B cell (primary cell): Measurements from ENCODE around the gene TFAP2B. TPM values are rescaled to one million over a fixed set of nuclear protein-coding genes. Genes with fewer than 3 reads are reported as not detected.

Experiments used
- ATAC-seq: fragments of 200-7000 bp; cut with Tn5 transposase; one replicate; pipeline ENCODE4 v1.10.0; 2021; ENCODE audit warnings: low read depth, mild to moderate bottlenecking, moderate number of reproducible peaks, moderate library complexity
- CTCF ChIA-PET: fragments of 350-600 bp; sonication (Branson Sonifier 250); formaldehyde crosslinking; loops from one replicate; lab custom pipeline; 2021; ENCODE audit warnings: antibody characterized with exemption, inconsistent platforms; lab: Charles Lee
- POLR2A ChIA-PET: fragments of 350-600 bp; sonication (Branson Sonifier 250); formaldehyde crosslinking; loops from one replicate; lab custom pipeline; 2021; ENCODE audit warnings: antibody characterized with exemption; lab: Charles Lee
- DNase-seq: peaks from one replicate; pipeline ENCODE4 v3.0.0; 2013
- H2AFZ ChIP-seq: 2 replicates; pipeline ENCODE4 v1.6.1; 2012; ENCODE audit warnings: mild to moderate bottlenecking, low read depth, low read length; ENCODE audit not compliant: insufficient read depth, poor library complexity, severe bottlenecking
- H3K27ac ChIP-seq, 2 donors: 1 replicate in 1 of 2; 2 replicates in 1 of 2; pipeline ENCODE4 v1.5.1; 2012 to 2013; ENCODE audit warnings: low read length in 2 of 2, mild to moderate bottlenecking in 2 of 2, moderate library complexity in 1 of 2
- H3K27me3 ChIP-seq, 4 experiments: fragments of 200-600 bp in 1 of 4; sonication (generic) in 1 of 4; replicated peaks in 1 of 4; 1 replicate in 2 of 4; 2 replicates in 2 of 4; pipeline versions ENCODE4 v1.6.1 to v1.7.0; 2013 to 2016; ENCODE audit warnings: low read length in 3 of 4, mild to moderate bottlenecking in 2 of 4, mixed read lengths in 1 of 4, moderate library complexity in 1 of 4; ENCODE audit not compliant: insufficient read depth in 4 of 4, control insufficient read depth in 3 of 4; ENCODE audit errors: control extremely low read depth in 1 of 4
- H3K36me3 ChIP-seq, 2 experiments: replicated peaks in 1 of 2; 1 replicate in 1 of 2; 2 replicates in 1 of 2; pipeline versions ENCODE4 v1.6.1 to v1.7.1; 2013; ENCODE audit warnings: low read length in 1 of 2; ENCODE audit not compliant: insufficient read depth in 2 of 2, control insufficient read depth in 1 of 2; ENCODE audit errors: control extremely low read depth in 1 of 2, extremely low read depth in 1 of 2
- H3K4me1 ChIP-seq, 2 donors: fragments of 200-600 bp in 1 of 2; sonication (generic) in 1 of 2; 1 replicate in 1 of 2; 2 replicates in 1 of 2; pipeline versions ENCODE4 v1.5.1 to v1.6.1; 2013 to 2017; ENCODE audit warnings: low read length in 2 of 2; ENCODE audit not compliant: control insufficient read depth in 2 of 2, insufficient read depth in 2 of 2
- H3K4me2 ChIP-seq: replicated peaks from 2 replicates; pipeline ENCODE3; 2012; ENCODE audit warnings: mild to moderate bottlenecking, low read depth, low read length; ENCODE audit not compliant: poor library complexity, severe bottlenecking
- H3K4me3 ChIP-seq, 5 experiments: fragments of 200-600 bp in 1 of 5; sonication (generic) in 1 of 5; 1 replicate in 3 of 5; 2 replicates in 2 of 5; pipeline versions ENCODE4 v1.5.1 to v1.7.0; 2011 to 2016; ENCODE audit warnings: low read length in 4 of 5, mild to moderate bottlenecking in 4 of 5, low read depth in 2 of 5, control low read depth in 1 of 5, moderate library complexity in 1 of 5; ENCODE audit not compliant: insufficient read depth in 1 of 5; ENCODE audit errors: control extremely low read depth in 1 of 5, extremely low read depth in 1 of 5
- H3K79me2 ChIP-seq: fragments of 200-600 bp; sonication (generic); one replicate; pipeline ENCODE4 v1.6.0; 2016; ENCODE audit warnings: low read length; ENCODE audit not compliant: control insufficient read depth, insufficient read depth
- H3K9ac ChIP-seq: fragments of 200-600 bp; sonication (generic); 2 replicates; pipeline ENCODE4 v1.6.1; 2017; ENCODE audit warnings: mild to moderate bottlenecking, low read length, moderate library complexity
- H3K9me3 ChIP-seq, 3 donors: one replicate each; pipeline versions ENCODE4 v1.6.1 to v1.7.1; 2013; ENCODE audit warnings: low read length in 2 of 3; ENCODE audit not compliant: control insufficient read depth in 2 of 3, insufficient read depth in 1 of 3; ENCODE audit errors: control extremely low read depth in 1 of 3
- H4K20me1 ChIP-seq: 2 replicates; pipeline ENCODE4 v1.6.0; 2012; ENCODE audit warnings: mild to moderate bottlenecking, low read length; ENCODE audit not compliant: insufficient read depth, control insufficient read depth, poor library complexity, severe bottlenecking
- H3K27ac Mint-ChIP-seq: one replicate; pipeline ENCODE4 v1.8.0; 2021; ENCODE audit warnings: mixed read lengths
- H3K27me3 Mint-ChIP-seq: one replicate; pipeline ENCODE4 v1.8.0; 2021; ENCODE audit warnings: mixed read lengths
- H3K4me1 Mint-ChIP-seq: one replicate; pipeline ENCODE4 v1.8.0; 2021; ENCODE audit warnings: mixed read lengths
- H3K4me3 Mint-ChIP-seq: one replicate; pipeline ENCODE4 v1.8.0; 2021; ENCODE audit warnings: mixed read lengths
- H3K9me3 Mint-ChIP-seq: one replicate; pipeline ENCODE4 v1.8.0; 2022; ENCODE audit warnings: mixed read lengths; ENCODE audit not compliant: insufficient read depth
- EZH2 ChIP-seq: IDR thresholded peaks from 2 replicates; pipeline ENCODE4 v1.6.1; 2012; ENCODE audit warnings: borderline replicate concordance, low read depth, mild to moderate bottlenecking, moderate library complexity, low read length; ENCODE audit not compliant: insufficient read depth, poor library complexity, severe bottlenecking
- WGBS: methylation state at CpG from one replicate; pipeline ENCODE4 v1.1.5; 2013; ENCODE audit warnings: missing lambda C conversion rate; ENCODE audit not compliant: insufficient coverage; 5-methylcytosine and 5-hydroxymethylcytosine counted together
- intact Hi-C: fragments of 100-400 bp; cut with micrococcal nuclease; formaldehyde crosslinking; loops from one replicate; pipeline ENCODE4 v1.10.0; 2022
- polyA plus RNA-seq: library from polyadenylated mRNA; depleted of rRNA; stranded (reverse); fragments of >200 nt; gene quantifications from 2 replicates; pipeline ENCODE4 v1.2.3, GENCODE V29; 2012
- total RNA-seq, 2 donors: library from RNA; stranded (reverse); fragments of 120-200 nt in 1 of 2; gene quantifications; 1 replicate in 1 of 2; 2 replicates in 1 of 2; pipeline versions ENCODE4 v1.2.3 to v1.2.4, GENCODE V29; 2013 to 2022
- TF ChIP-seq, protein P1 (sequence below): fragments of 200-600 bp; IDR thresholded peaks from one replicate; pipeline ENCODE4 v1.8.0; 2022; ENCODE audit warnings: antibody characterized with exemption, mild to moderate bottlenecking

The TFAP2B gene
- total and polyA plus RNA-seq, 2 donors (not counting 1 experiment from before 2014, with no cell fraction given): not detected

DNA sequence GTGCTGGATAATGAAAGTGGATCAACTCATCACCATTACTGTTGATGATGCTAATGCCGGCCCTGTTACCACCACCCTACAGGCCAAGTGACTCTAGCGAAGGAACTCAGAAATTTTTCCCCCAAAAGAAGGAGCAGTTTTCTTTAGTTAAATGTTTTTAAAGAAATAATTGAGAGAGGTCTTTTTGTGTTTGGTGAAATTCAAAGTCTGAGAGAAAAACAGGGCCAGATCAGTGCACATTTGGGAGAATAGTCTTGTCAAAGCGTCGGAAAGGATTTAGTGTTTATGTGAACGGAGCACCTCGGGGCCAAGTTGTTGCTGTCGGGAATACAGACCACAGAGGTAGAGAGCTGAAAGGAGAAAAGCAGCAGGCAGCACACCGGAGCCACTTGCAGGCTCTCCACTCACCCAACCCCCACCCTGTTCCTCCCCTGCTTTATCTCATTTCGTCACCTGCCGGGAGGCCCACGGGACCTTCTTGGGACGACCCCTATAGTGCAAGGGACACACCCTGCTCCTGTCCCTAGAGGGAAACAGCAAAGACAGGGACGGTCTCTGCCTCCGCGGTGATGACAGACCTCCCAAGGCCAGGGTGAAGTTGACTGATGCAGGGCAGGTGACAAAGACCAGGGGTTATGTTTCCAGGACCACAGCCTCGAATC is 6.8 kb downstream of the TFAP2B start:
- no peak overlapping the region for H3K4me3 ChIP-seq
- Mint-ChIP-seq H3K27ac (no peak overlapping the region), H3K4me3 (no peak overlapping the region), H3K4me1 (peaks cover 9% of the 10 kb centered on the region), H3K27me3 (peaks cover 87% of the 10 kb centered on the region), H3K9me3 (no peaks in the 10 kb centered on the region)
- H3K9ac ChIP-seq: no peak overlapping the region
- ATAC-seq (no peak), DNase-seq (no peak)
- peaks cover 0 to 17% (median 0%) of the 10 kb centered on the region in 3 donors for H3K9me3 ChIP-seq
- H2AFZ ChIP-seq: no peak overlapping the region
- no peak overlapping the region for H3K27ac ChIP-seq
- 10% methylated on average over 7 of the region's 16 CpGs for whole genome bisulfite sequencing
- TF ChIP-seq EZH2: no peak
- TF ChIP-seq, protein P1, sequence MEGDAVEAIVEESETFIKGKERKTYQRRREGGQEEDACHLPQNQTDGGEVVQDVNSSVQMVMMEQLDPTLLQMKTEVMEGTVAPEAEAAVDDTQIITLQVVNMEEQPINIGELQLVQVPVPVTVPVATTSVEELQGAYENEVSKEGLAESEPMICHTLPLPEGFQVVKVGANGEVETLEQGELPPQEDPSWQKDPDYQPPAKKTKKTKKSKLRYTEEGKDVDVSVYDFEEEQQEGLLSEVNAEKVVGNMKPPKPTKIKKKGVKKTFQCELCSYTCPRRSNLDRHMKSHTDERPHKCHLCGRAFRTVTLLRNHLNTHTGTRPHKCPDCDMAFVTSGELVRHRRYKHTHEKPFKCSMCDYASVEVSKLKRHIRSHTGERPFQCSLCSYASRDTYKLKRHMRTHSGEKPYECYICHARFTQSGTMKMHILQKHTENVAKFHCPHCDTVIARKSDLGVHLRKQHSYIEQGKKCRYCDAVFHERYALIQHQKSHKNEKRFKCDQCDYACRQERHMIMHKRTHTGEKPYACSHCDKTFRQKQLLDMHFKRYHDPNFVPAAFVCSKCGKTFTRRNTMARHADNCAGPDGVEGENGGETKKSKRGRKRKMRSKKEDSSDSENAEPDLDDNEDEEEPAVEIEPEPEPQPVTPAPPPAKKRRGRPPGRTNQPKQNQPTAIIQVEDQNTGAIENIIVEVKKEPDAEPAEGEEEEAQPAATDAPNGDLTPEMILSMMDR: no peak
- H3K27me3 ChIP-seq: peaks cover 0 to 64% (median 47%) of the 10 kb centered on the region in 4 experiments
- POLR2A ChIA-PET: no interaction called here
- peaks cover 1 to 8% of the 10 kb centered on the region in 2 donors for H3K4me1 ChIP-seq
- no peaks in the 10 kb centered on the region for H3K79me2 ChIP-seq
- H3K4me2 ChIP-seq: no peak overlapping the region
- no peaks in the 10 kb centered on the region for H3K36me3 ChIP-seq
- CTCF ChIA-PET: no interaction called here
- no peaks in the 10 kb centered on the region for H4K20me1 ChIP-seq
- intact Hi-C loops: no loop called here

DNA sequence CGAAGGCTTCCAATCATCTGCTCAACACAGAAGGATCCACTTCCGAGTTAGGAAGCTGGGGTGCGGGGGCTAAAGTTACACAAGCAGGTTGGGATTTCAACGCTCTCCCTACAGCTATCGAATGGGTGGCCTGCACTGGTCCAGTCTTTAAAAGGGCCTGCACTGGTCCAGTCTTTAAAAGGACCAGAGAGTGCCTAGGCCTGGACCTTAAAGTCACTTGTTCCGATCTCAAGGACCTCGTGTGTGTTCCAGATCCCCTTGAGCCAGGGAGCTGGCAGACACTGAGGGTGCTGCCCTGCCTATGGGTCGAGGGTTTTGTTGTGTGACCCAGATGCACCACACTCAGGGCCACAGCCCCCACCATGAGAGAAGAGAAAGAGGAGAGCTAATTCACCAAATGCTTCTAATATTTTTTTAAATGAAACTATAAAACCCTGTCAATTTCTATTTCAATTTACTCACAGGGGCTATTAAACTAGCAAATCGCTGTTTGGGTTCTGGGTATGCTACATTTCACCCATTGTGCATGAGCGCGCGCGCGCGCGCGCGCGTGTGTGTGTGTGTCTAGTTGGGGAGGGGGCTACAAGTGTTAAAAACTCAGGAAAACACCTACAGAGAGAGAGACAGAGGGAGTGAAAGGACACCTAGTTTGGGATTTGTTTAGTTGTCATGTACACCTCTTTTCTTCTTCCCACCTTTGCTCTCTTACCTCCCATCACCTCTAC is 7.5 kb downstream of the TFAP2B start:
- WGBS: 17% methylated on average over 7 of the region's 19 CpGs
- no peak overlapping the region for H3K9ac ChIP-seq
- H3K79me2 ChIP-seq: no peaks in the 10 kb centered on the region
- intact Hi-C loops: no loop called here
- H3K4me1 Mint-ChIP-seq: peaks cover 5% of the 10 kb centered on the region
- H3K36me3 ChIP-seq: no peaks in the 10 kb centered on the region
- POLR2A ChIA-PET: no interaction called here
- no peak overlapping the region for H3K27ac Mint-ChIP-seq
- DNase-seq (no peak), ATAC-seq (no peak)
- TF ChIP-seq, protein P1: no peak
- TF ChIP-seq EZH2: no peak
- H3K4me1 ChIP-seq: peaks cover 0 to 5% of the 10 kb centered on the region in 2 donors
- no peak overlapping the region for H3K27ac ChIP-seq
- H2AFZ ChIP-seq: no peak overlapping the region
- H3K9me3 Mint-ChIP-seq: no peaks in the 10 kb centered on the region
- CTCF ChIA-PET: no interaction called here
- peaks cover 88% of the 10 kb centered on the region for H3K27me3 Mint-ChIP-seq
- no peak overlapping the region for H3K4me3 ChIP-seq
- no peaks in the 10 kb centered on the region for H4K20me1 ChIP-seq
- H3K4me2 ChIP-seq: no peak overlapping the region
- peaks cover 0 to 17% (median 0%) of the 10 kb centered on the region in 3 donors for H3K9me3 ChIP-seq
- peaks cover 0 to 59% (median 44%) of the 10 kb centered on the region in 4 experiments for H3K27me3 ChIP-seq
- no peak overlapping the region for H3K4me3 Mint-ChIP-seq
